Osteoblast (primary cell): Measurements from ENCODE around the gene FOXB1. TPM values are rescaled to one million over a fixed set of nuclear protein-coding genes. Genes with fewer than 3 reads are reported as not detected.

Source experiments
- DNase-seq: peaks from one replicate; pipeline ENCODE4 v3.0.0; 2011; ENCODE audit warnings: low spot score, mixed read lengths; ENCODE audit not compliant: insufficient read length; ENCODE audit errors: missing footprints
- H2AFZ ChIP-seq: 2 replicates; pipeline ENCODE4 v1.6.0; 2011; ENCODE audit warnings: mild to moderate bottlenecking, low read length
- H3K27ac ChIP-seq: 2 replicates; pipeline ENCODE4 v1.5.1; 2011; ENCODE audit warnings: mild to moderate bottlenecking, low read depth, low read length, moderate library complexity
- H3K27me3 ChIP-seq: 2 replicates; pipeline ENCODE4 v1.6.0; 2012; ENCODE audit warnings: mild to moderate bottlenecking, control low read depth, inconsistent platforms, low read length, moderate library complexity; ENCODE audit not compliant: insufficient read depth
- H3K36me3 ChIP-seq: 2 replicates; pipeline ENCODE4 v1.5.1; 2011; ENCODE audit warnings: mild to moderate bottlenecking, low read length, control low read depth, moderate library complexity; ENCODE audit not compliant: insufficient read depth
- H3K4me1 ChIP-seq: 2 replicates; pipeline ENCODE4 v1.5.1; 2011; ENCODE audit warnings: mild to moderate bottlenecking, low read length, control low read depth, moderate library complexity; ENCODE audit not compliant: insufficient read depth
- H3K4me2 ChIP-seq: 2 replicates; pipeline ENCODE4 v1.6.0; 2011; ENCODE audit warnings: mild to moderate bottlenecking, low read length; ENCODE audit not compliant: insufficient read depth
- H3K4me3 ChIP-seq: fragments of 200-600 bp; sonication (generic); 3 replicates; pipeline ENCODE4 v1.5.1; 2012; ENCODE audit warnings: mild to moderate bottlenecking, low read length, inconsistent platforms; ENCODE audit not compliant: insufficient read depth
- H3K79me2 ChIP-seq: 2 replicates; pipeline ENCODE4 v1.6.0; 2012; ENCODE audit warnings: mild to moderate bottlenecking, low read length, control low read depth, inconsistent platforms; ENCODE audit not compliant: insufficient read depth
- H3K9me3 ChIP-seq: 2 replicates; pipeline ENCODE4 v1.5.1; 2011; ENCODE audit warnings: low read depth, low read length, control low read depth
- H4K20me1 ChIP-seq: 2 replicates; pipeline ENCODE4 v1.6.0; 2012; ENCODE audit warnings: mild to moderate bottlenecking, low read length, control low read depth; ENCODE audit not compliant: insufficient read depth
- total RNA-seq: library from RNA; depleted of rRNA; stranded (reverse); fragments of >200 nt; gene quantifications from 2 replicates; pipeline ENCODE4 v1.2.3, GENCODE V29; 2012
- TF ChIP-seq, protein P1 (sequence below): IDR thresholded peaks from 2 replicates; pipeline ENCODE4 v1.5.1; 2011; ENCODE audit warnings: mild to moderate bottlenecking, low read depth, low read length, moderate library complexity; ENCODE audit errors: extremely low read depth

The FOXB1 gene
- total RNA-seq, 1 donor, result not detected

DNA sequence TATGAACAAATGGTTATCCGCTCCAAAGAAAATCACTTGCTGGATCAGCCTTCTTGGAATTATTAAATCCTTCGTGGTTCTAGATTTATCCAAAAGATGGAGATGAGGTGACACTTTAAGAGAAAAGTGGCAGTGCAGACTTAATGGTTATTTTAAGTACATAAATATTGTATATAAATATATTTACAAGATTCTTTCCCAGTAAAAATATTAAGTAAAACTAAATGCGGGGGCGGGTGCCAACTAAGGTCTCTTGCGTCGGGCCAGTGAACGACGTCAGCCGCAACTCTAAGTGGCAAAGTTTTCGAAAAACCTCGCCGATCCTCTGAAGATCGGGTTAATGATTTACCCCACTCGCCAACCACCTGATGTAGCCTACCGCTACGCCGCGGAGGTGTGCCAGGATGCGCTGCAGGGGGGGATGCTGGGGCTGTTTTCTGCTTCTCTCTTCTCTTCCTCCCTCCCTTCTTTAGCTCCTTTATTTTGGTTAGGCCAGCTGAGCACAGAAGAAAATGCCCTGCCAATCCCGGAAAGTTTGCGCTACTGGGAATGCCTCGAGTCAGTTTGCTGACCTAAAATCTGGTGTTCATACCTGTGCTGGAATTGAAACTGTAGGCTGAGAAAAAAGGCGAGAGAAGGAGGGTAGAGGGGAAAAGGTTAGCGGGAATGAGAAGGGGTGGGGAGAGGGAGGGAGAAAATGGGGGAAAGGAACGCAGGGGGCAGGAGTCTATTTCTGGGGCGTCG is 7.6 kb upstream of the FOXB1 start:
- H3K27ac ChIP-seq, result no peak overlapping the region
- no peaks in the 10 kb centered on the region for H4K20me1 ChIP-seq
- H3K36me3 ChIP-seq, result no peaks in the 10 kb centered on the region
- H3K4me1 ChIP-seq, result no peaks in the 10 kb centered on the region
- H3K9me3 ChIP-seq, result no peaks in the 10 kb centered on the region
- H3K79me2 ChIP-seq, result no peaks in the 10 kb centered on the region
- no peak overlapping the region for H3K4me2 ChIP-seq
- H3K4me3 ChIP-seq, result no peak overlapping the region
- peaks cover 99% of the 10 kb centered on the region for H3K27me3 ChIP-seq
- TF ChIP-seq, protein P1, sequence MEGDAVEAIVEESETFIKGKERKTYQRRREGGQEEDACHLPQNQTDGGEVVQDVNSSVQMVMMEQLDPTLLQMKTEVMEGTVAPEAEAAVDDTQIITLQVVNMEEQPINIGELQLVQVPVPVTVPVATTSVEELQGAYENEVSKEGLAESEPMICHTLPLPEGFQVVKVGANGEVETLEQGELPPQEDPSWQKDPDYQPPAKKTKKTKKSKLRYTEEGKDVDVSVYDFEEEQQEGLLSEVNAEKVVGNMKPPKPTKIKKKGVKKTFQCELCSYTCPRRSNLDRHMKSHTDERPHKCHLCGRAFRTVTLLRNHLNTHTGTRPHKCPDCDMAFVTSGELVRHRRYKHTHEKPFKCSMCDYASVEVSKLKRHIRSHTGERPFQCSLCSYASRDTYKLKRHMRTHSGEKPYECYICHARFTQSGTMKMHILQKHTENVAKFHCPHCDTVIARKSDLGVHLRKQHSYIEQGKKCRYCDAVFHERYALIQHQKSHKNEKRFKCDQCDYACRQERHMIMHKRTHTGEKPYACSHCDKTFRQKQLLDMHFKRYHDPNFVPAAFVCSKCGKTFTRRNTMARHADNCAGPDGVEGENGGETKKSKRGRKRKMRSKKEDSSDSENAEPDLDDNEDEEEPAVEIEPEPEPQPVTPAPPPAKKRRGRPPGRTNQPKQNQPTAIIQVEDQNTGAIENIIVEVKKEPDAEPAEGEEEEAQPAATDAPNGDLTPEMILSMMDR, result no peak
- no peak overlapping the region for H2AFZ ChIP-seq
- DNase-seq, result peak; percentile 21

DNA sequence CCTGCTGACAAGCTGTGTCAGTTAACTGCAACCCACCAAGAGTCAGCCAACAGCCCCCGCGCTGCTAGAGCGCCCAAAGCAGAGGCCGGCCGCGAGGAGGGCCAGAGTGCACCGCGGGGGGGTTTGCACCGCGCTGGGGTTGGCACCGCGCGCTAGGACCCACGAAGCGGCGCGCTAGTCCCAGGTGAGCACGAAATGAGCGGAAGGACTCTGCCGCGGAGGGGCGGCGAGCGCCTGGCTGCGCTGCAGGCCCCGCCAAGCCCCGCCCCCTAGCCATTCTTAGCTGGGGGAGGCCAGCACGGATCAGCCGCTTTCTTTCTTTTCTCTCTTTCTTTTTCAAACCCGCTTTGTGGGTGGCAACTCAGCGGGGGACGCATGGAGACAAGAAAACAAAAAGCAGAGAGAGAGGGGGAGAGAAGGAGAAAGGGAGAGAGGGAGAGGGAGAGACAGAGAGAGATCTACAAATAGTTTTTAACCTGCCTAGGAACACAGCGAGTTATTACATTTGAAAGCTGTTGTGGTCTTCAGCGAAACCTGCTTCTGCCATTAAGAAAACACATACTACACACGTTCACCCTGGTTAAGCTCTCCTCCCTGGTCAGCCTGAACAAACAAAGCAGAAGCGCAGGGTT is 6.9 kb upstream of the FOXB1 start:
- TF ChIP-seq, protein P1, result no peak
- Histone ChIP-seq H3K36me3 (no peaks in the 10 kb centered on the region), H4K20me1 (no peaks in the 10 kb centered on the region), H3K4me2 (no peak overlapping the region), H3K4me1 (no peaks in the 10 kb centered on the region), H3K27me3 (peaks cover 100% of the 10 kb centered on the region), H3K79me2 (no peaks in the 10 kb centered on the region), H2AFZ (no peak overlapping the region), H3K4me3 (no peak overlapping the region), H3K9me3 (no peaks in the 10 kb centered on the region), H3K27ac (no peak overlapping the region)
- DNase-seq, result peak; percentile 50

DNA sequence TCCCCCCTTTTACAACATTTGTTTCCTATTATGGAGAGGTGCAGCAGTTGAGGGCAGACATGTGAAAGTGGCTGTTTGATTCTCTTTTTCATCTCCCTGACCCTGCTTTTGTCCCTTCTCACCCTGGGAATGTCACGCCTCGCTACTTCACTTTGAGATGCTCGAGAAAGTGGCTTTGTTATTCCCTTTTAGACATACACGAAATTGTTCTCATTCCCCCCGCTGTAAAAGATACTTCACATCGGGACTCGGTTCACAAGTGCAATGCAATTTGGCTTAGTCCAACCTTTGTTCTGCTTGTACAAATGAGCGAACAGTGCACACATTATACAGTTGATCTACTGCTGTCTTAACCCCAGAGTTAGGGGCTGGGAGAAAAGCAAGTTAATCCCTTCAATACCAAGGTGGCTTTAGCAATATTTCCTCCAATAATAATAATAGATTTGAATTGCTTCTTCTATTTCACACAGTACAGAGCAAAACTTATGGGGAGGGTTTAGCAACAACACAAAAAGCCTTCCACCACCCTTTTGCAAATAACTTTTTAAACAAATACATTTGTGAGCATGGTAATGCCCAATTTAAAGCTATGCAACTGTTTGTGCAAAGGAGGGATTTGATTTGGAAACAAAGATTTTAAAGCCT is 5.7 kb upstream of the FOXB1 start:
- Histone ChIP-seq H3K4me1 (no peaks in the 10 kb centered on the region), H3K27ac (no peak overlapping the region), H2AFZ (no peak overlapping the region), H3K9me3 (no peaks in the 10 kb centered on the region), H3K36me3 (no peaks in the 10 kb centered on the region), H3K4me3 (no peak overlapping the region), H3K4me2 (no peak overlapping the region), H4K20me1 (no peaks in the 10 kb centered on the region), H3K27me3 (peaks cover 99% of the 10 kb centered on the region), H3K79me2 (no peaks in the 10 kb centered on the region)
- peak; percentile 75 for DNase-seq
- TF ChIP-seq, protein P1, result no peak
